H1 (cell line): ENCODE measurements around the gene PRSS38. TPM values are rescaled to one million over a fixed set of nuclear protein-coding genes. Genes with fewer than 3 reads are reported as not detected.
"Not testable (repeated sequence)": the region's sequence is repeated elsewhere in the genome, so short reads cannot be mapped to it uniquely, and the experiment has no call there.

Experiments
- CTCF ChIA-PET: fragments of 300-600 bp; sonication (Branson Sonifier 250); formaldehyde crosslinking; loops from one replicate; lab custom pipeline; 2021; ENCODE audit not compliant: partially characterized antibody; lab: Charles Lee
- POLR2A ChIA-PET: fragments of 300-600 bp; sonication (Branson Sonifier 250); formaldehyde crosslinking; loops from one replicate; lab custom pipeline; 2021; ENCODE audit warnings: inconsistent platforms; ENCODE audit not compliant: partially characterized antibody; lab: Charles Lee
- DNase-seq, 2 experiments: peaks; one replicate each; pipeline versions ENCODE4 v3.0.0 to v3.0.0-alpha.2; 2010 to 2022; ENCODE audit warnings: low spot score in 2 of 2, low read depth in 1 of 2, mixed read lengths in 1 of 2
- FAIRE-seq: peaks from 2 replicates; lab custom pipeline; 2011; peaks lifted over from hg19 to GRCh38; lab: Jason Lieb, UNC
- H2AFZ ChIP-seq: 2 replicates; pipeline ENCODE4 v1.8.1; 2012; ENCODE audit warnings: low read length, inconsistent platforms
- H2AK5ac ChIP-seq: 2 replicates; pipeline ENCODE4 v1.6.1; 2013; ENCODE audit warnings: low read depth, low read length
- H2BK120ac ChIP-seq: replicated peaks from 2 replicates; pipeline ENCODE3; 2013; ENCODE audit warnings: low read depth, low read length, inconsistent platforms
- H2BK12ac ChIP-seq: 2 replicates; pipeline ENCODE4 v1.6.1; 2013; ENCODE audit warnings: low read depth, low read length
- H2BK15ac ChIP-seq: 2 replicates; pipeline ENCODE4 v1.6.1; 2013; ENCODE audit warnings: low read length
- H2BK20ac ChIP-seq: 2 replicates; pipeline ENCODE4 v1.6.1; 2013; ENCODE audit warnings: low read length
- H2BK5ac ChIP-seq: 2 replicates; pipeline ENCODE4 v1.6.1; 2013; ENCODE audit warnings: low read depth, low read length
- H3K14ac ChIP-seq: 2 replicates; pipeline ENCODE4 v1.6.1; 2013; ENCODE audit warnings: inconsistent platforms; ENCODE audit not compliant: insufficient read length
- H3K18ac ChIP-seq: 2 replicates; pipeline ENCODE4 v1.6.1; 2013; ENCODE audit warnings: low read length; ENCODE audit errors: extremely low read depth
- H3K23ac ChIP-seq: 2 replicates; pipeline ENCODE4 v1.6.1; 2013; ENCODE audit warnings: inconsistent platforms; ENCODE audit not compliant: insufficient read length
- H3K23me2 ChIP-seq: 2 replicates; pipeline ENCODE4 v1.6.1; 2013; ENCODE audit warnings: low read depth, low read length
- H3K27ac ChIP-seq: 2 replicates; pipeline ENCODE4 v1.6.1; 2011; ENCODE audit warnings: low read depth, low read length, inconsistent platforms
- H3K27me3 ChIP-seq, 4 experiments: replicated peaks in 1 of 4; 1 replicate in 1 of 4; 2 replicates in 3 of 4; pipeline versions ENCODE4 v1.6.1 to v1.8.1; 2011 to 2013; ENCODE audit warnings: low read length in 3 of 4, mild to moderate bottlenecking in 3 of 4, inconsistent platforms in 2 of 4, mixed read lengths in 2 of 4, moderate library complexity in 1 of 4; ENCODE audit not compliant: control insufficient read depth in 3 of 4, insufficient read depth in 3 of 4; ENCODE audit errors: extremely low read depth in 1 of 4
- H3K36me3 ChIP-seq, 4 experiments: 2 replicates each; pipeline versions ENCODE4 v1.6.1 to v1.8.1; 2011 to 2013; ENCODE audit warnings: mild to moderate bottlenecking in 4 of 4, low read length in 3 of 4, moderate library complexity in 2 of 4, control low read depth in 1 of 4, inconsistent platforms in 1 of 4; ENCODE audit not compliant: insufficient read depth in 4 of 4, control insufficient read depth in 2 of 4
- H3K4ac ChIP-seq: replicated peaks from 2 replicates; pipeline ENCODE3; 2013; ENCODE audit warnings: low read length, low read depth, mixed read lengths, inconsistent platforms; ENCODE audit not compliant: insufficient read length
- H3K4me1 ChIP-seq, 4 experiments: replicated peaks in 1 of 4; 1 replicate in 1 of 4; 2 replicates in 3 of 4; pipeline versions ENCODE4 v1.6.1 to v1.8.1; 2011 to 2013; ENCODE audit warnings: low read length in 3 of 4, inconsistent platforms in 2 of 4, mixed read lengths in 1 of 4; ENCODE audit not compliant: insufficient read depth in 4 of 4, control insufficient read depth in 3 of 4
- H3K4me2 ChIP-seq, 2 experiments: 2 replicates each; pipeline versions ENCODE4 v1.6.1 to v1.8.1; 2011 to 2013; ENCODE audit warnings: low read depth in 2 of 2, low read length in 2 of 2, control low read depth in 1 of 2, inconsistent platforms in 1 of 2, mild to moderate bottlenecking in 1 of 2; ENCODE audit not compliant: insufficient read depth in 1 of 2
- H3K4me3 ChIP-seq, 4 experiments: fragments of 200-600, 300-600 bp in 1 of 4; sonication (generic), shearing (Covaris generic), sonication (Bioruptor Twin) in 1 of 4; 2 replicates each; pipeline versions ENCODE4 v1.5.1 to v1.8.1; 2011 to 2016; ENCODE audit warnings: low read length in 4 of 4, low read depth in 3 of 4, control low read depth in 2 of 4, inconsistent platforms in 2 of 4, mild to moderate bottlenecking in 2 of 4, mixed read lengths in 1 of 4, moderate library complexity in 1 of 4; ENCODE audit not compliant: insufficient read depth in 2 of 4; ENCODE audit errors: extremely low read depth in 1 of 4
- H3K56ac ChIP-seq: replicated peaks from 2 replicates; pipeline ENCODE3; 2013; ENCODE audit warnings: low read depth, mild to moderate bottlenecking, mixed read lengths, low read length, inconsistent platforms; ENCODE audit not compliant: insufficient read length
- H3K79me1 ChIP-seq: 2 replicates; pipeline ENCODE4 v1.6.1; 2013; ENCODE audit warnings: low read depth, low read length, control low read depth
- H3K79me2 ChIP-seq, 2 experiments: 2 replicates each; pipeline versions ENCODE4 v1.6.1 to v1.8.1; 2012 to 2013; ENCODE audit warnings: low read length in 2 of 2, mild to moderate bottlenecking in 2 of 2, inconsistent platforms in 1 of 2; ENCODE audit not compliant: insufficient read depth in 2 of 2, control insufficient read depth in 1 of 2
- H3K9ac ChIP-seq, 4 experiments: replicated peaks in 1 of 4; 1 replicate in 1 of 4; 2 replicates in 3 of 4; pipeline versions ENCODE4 v1.6.1 to v1.8.1; 2011 to 2013; ENCODE audit warnings: low read depth in 3 of 4, low read length in 3 of 4, control low read depth in 2 of 4, mild to moderate bottlenecking in 2 of 4, moderate library complexity in 2 of 4, inconsistent platforms in 1 of 4; ENCODE audit errors: extremely low read depth in 1 of 4
- H3K9me3 ChIP-seq, 2 experiments: 2 replicates each; pipeline versions ENCODE4 v1.6.1 to v1.8.1; 2012 to 2013; ENCODE audit warnings: mild to moderate bottlenecking in 2 of 2, moderate library complexity in 2 of 2, control low read depth in 1 of 2, inconsistent platforms in 1 of 2, low read depth in 1 of 2, low read length in 1 of 2, mixed read lengths in 1 of 2; ENCODE audit not compliant: insufficient read depth in 2 of 2
- H4K20me1 ChIP-seq, 2 experiments: replicated peaks in 1 of 2; 2 replicates each; pipeline versions ENCODE3 to v1.8.1; 2011 to 2013; ENCODE audit warnings: inconsistent platforms in 2 of 2, low read length in 2 of 2, mild to moderate bottlenecking in 1 of 2; ENCODE audit not compliant: insufficient read depth in 2 of 2, control insufficient read depth in 1 of 2
- H4K5ac ChIP-seq: 2 replicates; pipeline ENCODE4 v1.6.1; 2013; ENCODE audit warnings: low read length, low read depth, mixed read lengths, inconsistent platforms; ENCODE audit not compliant: insufficient read length
- H4K8ac ChIP-seq: 2 replicates; pipeline ENCODE4 v1.8.0; 2013; ENCODE audit warnings: mild to moderate bottlenecking, moderate library complexity, low read length, inconsistent platforms; ENCODE audit not compliant: insufficient read depth; ENCODE audit errors: extremely low read depth
- H4K91ac ChIP-seq: replicated peaks from 2 replicates; pipeline ENCODE3; 2013; ENCODE audit warnings: low read length, mixed read lengths, inconsistent platforms; ENCODE audit not compliant: insufficient read length
- WGBS, 2 experiments: shearing (Covaris generic) in 1 of 2; methylation state at CpG; one replicate each; pipeline versions ENCODE4 v1.1.6 to v1.1.7; 2013 to 2015; ENCODE audit warnings: low lambda C conversion rate in 2 of 2, mixed read lengths in 2 of 2, inconsistent platforms in 1 of 2, low coverage in 1 of 2, missing lambda C conversion rate in 1 of 2; ENCODE audit not compliant: insufficient replicate concordance in 2 of 2, insufficient coverage in 1 of 2, insufficient read length in 1 of 2; ENCODE audit errors: extremely low coverage in 1 of 2, missing lambda C conversion rate in 1 of 2; 5-methylcytosine and 5-hydroxymethylcytosine counted together
- polyA plus RNA-seq, 7 experiments: library from polyadenylated mRNA; depleted of rRNA in 3 of 7; stranded (reverse) in 5 of 7; unstranded in 2 of 7; fragments of >200 nt in 5 of 7; fragments of 200-250 nt in 2 of 7; gene quantifications; 1 replicate in 5 of 7; 2 replicates in 1 of 7; 4 replicates in 1 of 7; pipeline versions ENCODE4 v1.2.1 to v1.2.3, GENCODE V29; 2011 to 2013; ENCODE audit warnings: missing spikeins in 2 of 7, mixed read lengths in 2 of 7
- total RNA-seq: library from RNA; stranded (reverse); fragmentation: NEBNext Ultra II Directional; extraction: Animal tissue kit (Norgen Biotek cat#: 25700); gene quantifications from 2 replicates; pipeline ENCODE4 v1.2.1, GENCODE V29; 2021

The PRSS38 gene
- total and polyA plus RNA-seq, 2 of the 8 experiments (the other 6 are each of a cell fraction or from before 2014, with no cell fraction given) = not detected

DNA sequence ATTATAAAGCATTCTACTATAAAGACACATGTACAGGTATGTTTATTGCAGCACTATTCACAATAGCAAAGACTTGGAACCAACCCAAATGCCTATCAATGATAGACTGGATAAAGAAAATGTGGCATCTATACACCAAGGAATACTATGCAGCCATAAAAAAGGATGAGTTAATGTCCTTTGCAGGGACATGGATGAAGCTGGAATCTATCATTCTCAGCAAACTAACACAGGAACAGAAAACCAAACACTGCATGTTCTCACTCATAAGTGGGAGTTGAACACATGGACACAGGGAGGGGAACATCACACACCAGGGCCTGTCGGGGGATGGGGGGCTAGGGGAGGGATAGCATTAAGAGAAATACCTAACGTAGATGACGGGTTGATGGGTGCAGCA is 62.3 kb downstream of the PRSS38 start:
- H3K4ac ChIP-seq, H4K91ac ChIP-seq, H3K4me2 ChIP-seq, H3K56ac ChIP-seq, H2AFZ ChIP-seq, H3K4me3 ChIP-seq, H2BK120ac ChIP-seq, FAIRE-seq, H3K23ac ChIP-seq, H3K4me1 ChIP-seq, H3K23me2 ChIP-seq, POLR2A ChIA-PET, H3K27ac ChIP-seq, H2AK5ac ChIP-seq, H3K9ac ChIP-seq, CTCF ChIA-PET, H3K9me3 ChIP-seq, H3K14ac ChIP-seq, H4K8ac ChIP-seq, H3K18ac ChIP-seq, H2BK15ac ChIP-seq, H2BK5ac ChIP-seq, H3K27me3 ChIP-seq, H2BK20ac ChIP-seq, H4K20me1 ChIP-seq, DNase-seq, H3K79me1 ChIP-seq, H4K5ac ChIP-seq, H2BK12ac ChIP-seq, H3K36me3 ChIP-seq, H3K79me2 ChIP-seq: not testable (repeated sequence)
- 96% methylated on average over 3 of the region's 3 CpGs; no CpG with 5 or more reads in 1 of the 2 experiments for WGBS, 2 experiments
